GM18519 (cell line): ENCODE data around the gene SND1.
A peak's percentile ranks its signal among the peaks of the same experiment; 100 is the strongest.

Experiments
- ATAC-seq: cut with Tn5 transposase; IDR thresholded peaks from one replicate; pipeline ENCODE4 v1.9.1; 2021; ENCODE audit warnings: mild to moderate bottlenecking, moderate library complexity; ENCODE audit not compliant: unreplicated experiment, low FRiP score

SND1 gene

GRCh38 chr7:128003167-128003566 is 351.2 kb downstream of the SND1 start:
- ATAC-seq: peak; percentile 43

- ATAC-seq: no peak
These were observed 351.8 kb downstream of the SND1 start for GRCh38 chr7:128003787-128004186.

GRCh38 chr7:128004623-128005022 is 352.6 kb downstream of the SND1 start:
- no peak for ATAC-seq

- ATAC-seq: no peak
These were observed 353.1 kb downstream of the SND1 start for GRCh38 chr7:128005117-128005516.

- ATAC-seq: no peak
These were observed 353.8 kb downstream of the SND1 start for GRCh38 chr7:128005759-128006159.

GRCh38 chr7:128006550-128007302 is 354.7 kb downstream of the SND1 start:
- no peak for ATAC-seq

- no peak for ATAC-seq
These were observed 355.3 kb downstream of the SND1 start for GRCh38 chr7:128007303-128007680.

- no peak for ATAC-seq
These were observed 356.1 kb downstream of the SND1 start for GRCh38 chr7:128008141-128008540.

GRCh38 chr7:128008744-128009143 is 356.8 kb downstream of the SND1 start:
- ATAC-seq: no peak

- ATAC-seq: no peak
These were observed 358.6 kb downstream of the SND1 start for GRCh38 chr7:128010391-128011127.

GRCh38 chr7:128011131-128011661 is 359.2 kb downstream of the SND1 start:
- ATAC-seq: no peak

- no peak for ATAC-seq
These were observed 362.8 kb downstream of the SND1 start for GRCh38 chr7:128014811-128015210.

- no peak for ATAC-seq
These were observed 365.5 kb downstream of the SND1 start for GRCh38 chr7:128017460-128017859.

GRCh38 chr7:128017862-128018845 is 366.2 kb downstream of the SND1 start:
- no peak for ATAC-seq

- ATAC-seq: no peak
These were observed 367.3 kb downstream of the SND1 start for GRCh38 chr7:128019288-128019687.

GRCh38 chr7:128020159-128020558 is 368.2 kb downstream of the SND1 start:
- no peak for ATAC-seq

GRCh38 chr7:128021366-128021765 is 369.4 kb downstream of the SND1 start:
- no peak for ATAC-seq

GRCh38 chr7:128022631-128023532 is 370.9 kb downstream of the SND1 start:
- no peak for ATAC-seq

GRCh38 chr7:128024151-128024550 is 372.2 kb downstream of the SND1 start:
- ATAC-seq: no peak

- no peak for ATAC-seq
These were observed 373.4 kb downstream of the SND1 start for GRCh38 chr7:128025380-128025779.
